Measurements from ENCODE around the gene LGI2.
"Not testable (repeated sequence)": the region's sequence is repeated elsewhere in the genome, so short reads cannot be mapped to it uniquely, and the experiment has no call there.

DNA sequence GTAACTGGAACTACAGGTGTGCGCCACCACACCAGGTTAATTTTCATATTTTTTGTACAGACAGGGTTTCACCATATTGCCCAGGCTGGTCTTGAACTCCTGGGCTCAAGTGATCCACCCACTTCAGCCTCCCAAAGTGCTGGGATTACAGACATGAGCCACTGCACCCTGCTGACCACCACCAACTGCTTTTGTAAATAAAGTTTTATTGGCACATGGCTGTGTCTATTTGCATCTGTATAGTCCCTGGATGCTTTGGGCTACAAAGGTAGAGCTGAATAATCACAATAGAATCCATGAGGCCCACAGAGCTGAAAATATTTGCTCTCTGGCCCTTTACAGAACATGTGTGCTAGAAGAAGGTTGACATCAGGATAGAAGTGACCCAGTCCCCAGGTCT, 33.7 kb upstream of the LGI2 start:
- TF ChIP-seq, protein P1, sequence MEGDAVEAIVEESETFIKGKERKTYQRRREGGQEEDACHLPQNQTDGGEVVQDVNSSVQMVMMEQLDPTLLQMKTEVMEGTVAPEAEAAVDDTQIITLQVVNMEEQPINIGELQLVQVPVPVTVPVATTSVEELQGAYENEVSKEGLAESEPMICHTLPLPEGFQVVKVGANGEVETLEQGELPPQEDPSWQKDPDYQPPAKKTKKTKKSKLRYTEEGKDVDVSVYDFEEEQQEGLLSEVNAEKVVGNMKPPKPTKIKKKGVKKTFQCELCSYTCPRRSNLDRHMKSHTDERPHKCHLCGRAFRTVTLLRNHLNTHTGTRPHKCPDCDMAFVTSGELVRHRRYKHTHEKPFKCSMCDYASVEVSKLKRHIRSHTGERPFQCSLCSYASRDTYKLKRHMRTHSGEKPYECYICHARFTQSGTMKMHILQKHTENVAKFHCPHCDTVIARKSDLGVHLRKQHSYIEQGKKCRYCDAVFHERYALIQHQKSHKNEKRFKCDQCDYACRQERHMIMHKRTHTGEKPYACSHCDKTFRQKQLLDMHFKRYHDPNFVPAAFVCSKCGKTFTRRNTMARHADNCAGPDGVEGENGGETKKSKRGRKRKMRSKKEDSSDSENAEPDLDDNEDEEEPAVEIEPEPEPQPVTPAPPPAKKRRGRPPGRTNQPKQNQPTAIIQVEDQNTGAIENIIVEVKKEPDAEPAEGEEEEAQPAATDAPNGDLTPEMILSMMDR (IDR thresholded peaks at IDR 0.05): not testable (repeated sequence)
- not testable (repeated sequence) for TF ChIP-seq POLR2A (IDR thresholded peaks at IDR 0.05)
